K562 (cell line): Measurements from ENCODE around the gene ALCAM. TPM values are rescaled to one million over a fixed set of nuclear protein-coding genes. Genes with fewer than 3 reads are reported as not detected.

Experiments used
- ATAC-seq: fragments of 200-7000 bp; cut with Tn5 transposase; 3 replicates; pipeline ENCODE4 v1.9.1; 2020; ENCODE audit warnings: moderate library complexity
- BruUV-seq: library from RNA; stranded (reverse); fragments of 400-500 nt; replicated peaks from 2 replicates; lab custom pipeline; 2021; lab: Mats Ljungman, UMichigan
- CTCF ChIA-PET: fragments of 300-600 bp; formaldehyde crosslinking; extraction: SDS; loops from one replicate; lab custom pipeline; 2021; ENCODE audit warnings: low intra/inter-chr PET ratio; lab: Yijun Ruan, JAX
- POLR2A ChIA-PET: fragments of 300-600, 350-650 bp; sonication (Branson Sonifier 250); formaldehyde crosslinking; extraction: SDS; loops from one replicate; lab custom pipeline; 2021; ENCODE audit warnings: antibody characterized with exemption, inconsistent platforms; lab: Yijun Ruan, JAX
- DNase-seq, 4 experiments: peaks; one replicate each; pipeline versions ENCODE4 v3.0.0 to v3.0.0-alpha.2; 2011 to 2018; ENCODE audit warnings: low spot score in 3 of 4, mixed read lengths in 3 of 4; ENCODE audit errors: extremely low read depth in 1 of 4
- FAIRE-seq: peaks from 2 replicates; lab custom pipeline; 2011; peaks lifted over from hg19 to GRCh38; lab: Jason Lieb, UNC
- H2AFZ ChIP-seq: 2 replicates; pipeline ENCODE4 v1.6.0; 2011; ENCODE audit warnings: low read depth, low read length, control low read depth, inconsistent platforms
- H3K27ac ChIP-seq: fragments of 200-600 bp; 3 replicates; pipeline ENCODE4 v1.8.0; 2011; ENCODE audit warnings: low read depth, mild to moderate bottlenecking, control low read depth, inconsistent platforms, low read length, moderate library complexity, mixed read lengths; ENCODE audit errors: extremely low read depth
- H3K27me3 ChIP-seq, 2 experiments: fragments of 300-600 bp in 1 of 2; 2 replicates in 1 of 2; 3 replicates in 1 of 2; pipeline versions ENCODE4 v1.6.0 to v1.8.0; 2011; ENCODE audit warnings: inconsistent platforms in 2 of 2, low read length in 2 of 2, mild to moderate bottlenecking in 1 of 2, mixed read lengths in 1 of 2, moderate library complexity in 1 of 2; ENCODE audit not compliant: control insufficient read depth in 2 of 2, insufficient read depth in 2 of 2
- H3K36me3 ChIP-seq: fragments of 300-600 bp; 3 replicates; pipeline ENCODE4 v1.8.0; 2011; ENCODE audit warnings: mild to moderate bottlenecking, low read length, inconsistent platforms; ENCODE audit not compliant: control insufficient read depth, insufficient read depth
- H3K4me1 ChIP-seq, 2 experiments: fragments of 200-600 bp in 1 of 2; replicated peaks in 1 of 2; 2 replicates in 1 of 2; 3 replicates in 1 of 2; pipeline versions ENCODE4 v1.5.1 to v1.8.0; 2011; ENCODE audit warnings: inconsistent platforms in 2 of 2, low read length in 2 of 2, mild to moderate bottlenecking in 1 of 2, mixed read lengths in 1 of 2, moderate library complexity in 1 of 2; ENCODE audit not compliant: control insufficient read depth in 2 of 2, insufficient read depth in 2 of 2
- H3K4me2 ChIP-seq: 2 replicates; pipeline ENCODE4 v1.6.1; 2011; ENCODE audit warnings: low read length, control low read depth, inconsistent platforms, mixed read lengths; ENCODE audit not compliant: insufficient read depth
- H3K4me3 ChIP-seq: fragments of 200-600 bp; sonication (generic), shearing (Covaris generic); 2 replicates; pipeline ENCODE4 v1.5.1; 2016; ENCODE audit warnings: control low read depth, inconsistent platforms
- H3K79me2 ChIP-seq: fragments of 200-600 bp; 3 replicates; pipeline ENCODE4 v1.8.0; 2011; ENCODE audit warnings: low read length, inconsistent platforms; ENCODE audit not compliant: control insufficient read depth, insufficient read depth
- H3K9ac ChIP-seq, 2 experiments: 2 replicates each; pipeline versions ENCODE4 v1.6.0 to v1.6.1; 2011; ENCODE audit warnings: low read depth in 2 of 2, low read length in 2 of 2, control low read depth in 1 of 2, inconsistent platforms in 1 of 2, mild to moderate bottlenecking in 1 of 2, mixed read lengths in 1 of 2; ENCODE audit not compliant: insufficient read depth in 1 of 2
- H3K9me1 ChIP-seq: one replicate; pipeline ENCODE4 v1.6.0; 2011; ENCODE audit warnings: inconsistent platforms, mild to moderate bottlenecking, low read length, moderate library complexity; ENCODE audit not compliant: control insufficient read depth, insufficient read depth
- H3K9me3 ChIP-seq: replicated peaks from 2 replicates; pipeline ENCODE4 v1.5.1; 2011; ENCODE audit warnings: low read depth, low read length, inconsistent platforms; ENCODE audit not compliant: control insufficient read depth, insufficient read depth
- H4K20me1 ChIP-seq: replicated peaks from 2 replicates; pipeline ENCODE4 v1.6.1; 2011; ENCODE audit warnings: low read length, inconsistent platforms, mixed read lengths; ENCODE audit not compliant: control insufficient read depth, insufficient read depth
- BMI1 ChIP-seq: fragments of 150-350 bp; IDR thresholded peaks from 2 replicates; pipeline ENCODE4 v1.6.1; 2014; ENCODE audit warnings: low read length
- BRF1 ChIP-seq: IDR thresholded peaks from 3 replicates; pipeline ENCODE4 v1.6.1; 2011; ENCODE audit warnings: borderline replicate concordance, mild to moderate bottlenecking; ENCODE audit not compliant: insufficient read length; ENCODE audit errors: extremely low read depth
- GABPB1 ChIP-seq: sonication (generic); formaldehyde crosslinking; IDR thresholded peaks from 2 replicates; pipeline ENCODE4 v1.8.0; 2022; ENCODE audit warnings: mild to moderate bottlenecking, missing genetic modification reagents
- HDAC1 ChIP-seq, 2 experiments: fragments of 450-650 bp; IDR thresholded peaks; 2 replicates each; pipeline ENCODE4 v1.6.1; 2016 to 2017; ENCODE audit warnings: inconsistent platforms in 1 of 2, mild to moderate bottlenecking in 1 of 2, moderate library complexity in 1 of 2
- HNRNPH1 ChIP-seq: fragments of 200-400 bp; formaldehyde crosslinking; optimal IDR thresholded peaks from 2 replicates; pipeline ENCODE3; 2017; ENCODE audit warnings: low read depth, mild to moderate bottlenecking, low read length, moderate library complexity
- MTA2 ChIP-seq: fragments of 450-650 bp; IDR thresholded peaks from 2 replicates; pipeline ENCODE4 v1.6.1; 2016; ENCODE audit warnings: low read depth
- SRF ChIP-seq, 2 experiments: fragments of 250-450, 450-650 bp in 1 of 2; sonication (Bioruptor Pico) in 1 of 2; sonication (generic) in 1 of 2; formaldehyde crosslinking; IDR thresholded peaks; 2 replicates each; pipeline versions ENCODE4 v1.5.0 to v1.5.1; 2020 to 2022; ENCODE audit warnings: mild to moderate bottlenecking in 1 of 2, missing genetic modification reagents in 1 of 2
- STAT5B ChIP-seq: fragments of 250-450 bp; sonication (Bioruptor Pico); IDR thresholded peaks from 2 replicates; pipeline ENCODE4 v1.8.0; 2021; ENCODE audit warnings: mild to moderate bottlenecking, inconsistent platforms
- TCFL5 ChIP-seq: fragments of 250-450 bp; sonication (Bioruptor Pico); conservative IDR thresholded peaks from 2 replicates; pipeline ENCODE4 v1.6.1; 2021; ENCODE audit warnings: mild to moderate bottlenecking, moderate library complexity, matching md5 sums
- ZC3H4 ChIP-seq: sonication (generic); formaldehyde crosslinking; IDR thresholded peaks from 2 replicates; pipeline ENCODE4 v1.9.0; 2021; ENCODE audit warnings: missing genetic modification reagents, borderline replicate concordance
- WGBS: fragments of 100-300 bp; shearing (Covaris generic); methylation state at CpG from one replicate; pipeline ENCODE4 v1.1.6; 2016; ENCODE audit warnings: low coverage, mixed read lengths; ENCODE audit not compliant: insufficient coverage; ENCODE audit errors: missing lambda C conversion rate; 5-methylcytosine and 5-hydroxymethylcytosine counted together
- in situ Hi-C: fragments of 300-500 bp; cut with MboI; formaldehyde crosslinking; loops from 4 replicates; pipeline ENCODE4 v1.15.0; 2018; ENCODE audit warnings: inconsistent platforms, mixed read lengths
- intact Hi-C: fragments of 100-400 bp; cut with micrococcal nuclease; formaldehyde crosslinking; loops from 2 replicates; pipeline ENCODE4 v1.14.2; 2022
- polyA plus RNA-seq, 8 experiments: library from polyadenylated mRNA; depleted of rRNA in 4 of 8; stranded (reverse) in 5 of 8; unstranded in 3 of 8; fragments of >200 nt; fragmentation: Nextera tagmentation in 2 of 8; fragmentation: Illumina TruSeq in 1 of 8; extraction: Ambion mirVana in 2 of 8; extraction: Trizol in 1 of 8; gene quantifications; 2 replicates each; pipeline versions ENCODE4 v1.2.1 to v1.2.3, GENCODE V29; 2011 to 2014; ENCODE audit warnings: inconsistent platforms in 1 of 8, missing spikeins in 1 of 8
- total RNA-seq, 7 experiments: library from RNA; depleted of rRNA in 6 of 7; stranded (reverse); fragments of >200 nt in 6 of 7; fragmentation: Illumina TruSeq in 2 of 7; extraction: Trizol in 2 of 7; gene quantifications; 2 replicates each; pipeline versions ENCODE4 v1.2.1 to v1.2.3, GENCODE V29; 2011 to 2021; ENCODE audit warnings: low replicate concordance in 1 of 7
- TF ChIP-seq, protein P1 (sequence below): IDR thresholded peaks from 2 replicates; pipeline ENCODE4 v1.6.1; 2012; ENCODE audit warnings: low read depth, low read length, improper control_type of control experiment, borderline replicate concordance

The ALCAM gene
- total and polyA plus RNA-seq, 9 of the 15 experiments (the other 6 are each of a cell fraction or from before 2014, with no cell fraction given) = 0.03 to 0.98 (median 0.14) TPM; not detected in 1

DNA sequence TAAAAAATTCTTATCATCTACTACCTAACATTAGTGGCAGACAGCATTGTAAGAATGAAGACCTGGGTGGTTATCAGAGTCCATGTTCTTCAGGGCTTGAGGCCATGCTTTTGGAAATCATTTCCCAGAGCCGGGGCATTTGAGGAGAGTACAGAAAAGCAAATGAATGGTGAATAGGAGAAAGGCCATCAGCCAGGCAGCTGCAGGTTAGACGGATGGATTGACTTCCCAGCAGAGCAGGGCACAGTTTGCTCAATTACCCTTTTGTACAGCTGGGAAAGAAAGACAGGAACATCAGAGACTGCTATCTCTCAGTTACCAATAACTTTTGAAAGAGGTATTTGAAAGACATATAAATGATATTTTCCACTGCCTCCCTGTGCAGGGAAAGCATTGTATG is 135.6 kb downstream of the ALCAM start:
- WGBS = 0% methylated on average over 2 of the region's 2 CpGs
- Histone ChIP-seq H2AFZ (no peak overlapping the region), H3K27ac (no peak overlapping the region), H3K9me3 (no peaks in the 10 kb centered on the region), H3K9me1 (no peaks in the 10 kb centered on the region), H3K79me2 (no peaks in the 10 kb centered on the region), H3K4me1 (no peaks in the 10 kb centered on the region), H3K4me2 (no peak overlapping the region), H3K9ac (no peak overlapping the region), H3K36me3 (no peaks in the 10 kb centered on the region), H3K27me3 (no peaks in the 10 kb centered on the region), H4K20me1 (no peaks in the 10 kb centered on the region), H3K4me3 (no peak overlapping the region)
- in situ Hi-C loops (no loop called here), intact Hi-C loops (no loop called here)
- BruUV-seq = no TSS peak
- ChIA-PET POLR2A (no interaction called here), CTCF (no interaction called here)
- DNase-seq (no peak), ATAC-seq (no peak), FAIRE-seq (no peak)
- TF ChIP-seq SRF (CRISPR knock-in tag; IDR thresholded peaks at IDR 0.05) = no peak

DNA sequence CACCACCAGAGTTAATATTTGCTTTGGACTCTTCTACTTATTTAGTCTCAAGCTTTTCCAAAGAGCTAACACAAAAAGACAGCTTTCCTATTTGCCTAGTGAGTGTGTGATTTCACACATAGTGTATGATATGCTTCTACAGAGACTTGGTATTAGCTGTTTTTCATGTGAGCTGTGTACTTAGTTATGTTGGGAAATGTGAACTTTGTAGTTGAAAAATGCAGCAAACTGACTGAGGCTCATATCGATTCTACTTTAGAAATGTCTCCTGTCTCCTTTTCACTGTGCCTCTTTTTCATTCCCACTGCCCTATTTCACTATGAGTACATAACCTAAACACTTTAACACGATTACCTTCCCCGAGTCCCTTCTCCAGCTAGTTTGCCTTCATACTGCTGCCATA is 136.5 kb downstream of the ALCAM start:
- H2AFZ ChIP-seq = no peak overlapping the region
- H4K20me1 ChIP-seq = no peaks in the 10 kb centered on the region
- no peaks in the 10 kb centered on the region for H3K9me3 ChIP-seq
- no TSS peak for BruUV-seq
- ATAC-seq (no peak), DNase-seq (no peak), FAIRE-seq (no peak)
- no peaks in the 10 kb centered on the region for H3K9me1 ChIP-seq
- no peak overlapping the region for H3K9ac ChIP-seq
- H3K79me2 ChIP-seq = no peaks in the 10 kb centered on the region
- in situ Hi-C loops = no loop called here
- POLR2A ChIA-PET = interaction anchor here (0.6 kb wide), 1 partner anchor 9 kb away, joined by 3 read pairs; no protein-coding TSS in a partner anchor
- 0% methylated on average over 1 of the region's 3 CpGs for WGBS
- no peaks in the 10 kb centered on the region for H3K36me3 ChIP-seq
- H3K4me1 ChIP-seq = no peaks in the 10 kb centered on the region
- CTCF ChIA-PET = no interaction called here
- H3K4me2 ChIP-seq = no peak overlapping the region
- intact Hi-C loops = no loop called here
- H3K27ac ChIP-seq = no peak overlapping the region
- no peak for TF ChIP-seq MTA2
- TF ChIP-seq HDAC1 (IDR thresholded peaks at IDR 0.05) = no peak
- TF ChIP-seq ZC3H4 (CRISPR knock-in tag) = no peak
- TF ChIP-seq STAT5B (CRISPR knock-in tag) = no peak
- no peak for TF ChIP-seq TCFL5 (CRISPR knock-in tag)
- no peak for TF ChIP-seq HNRNPH1
- TF ChIP-seq, protein P1, sequence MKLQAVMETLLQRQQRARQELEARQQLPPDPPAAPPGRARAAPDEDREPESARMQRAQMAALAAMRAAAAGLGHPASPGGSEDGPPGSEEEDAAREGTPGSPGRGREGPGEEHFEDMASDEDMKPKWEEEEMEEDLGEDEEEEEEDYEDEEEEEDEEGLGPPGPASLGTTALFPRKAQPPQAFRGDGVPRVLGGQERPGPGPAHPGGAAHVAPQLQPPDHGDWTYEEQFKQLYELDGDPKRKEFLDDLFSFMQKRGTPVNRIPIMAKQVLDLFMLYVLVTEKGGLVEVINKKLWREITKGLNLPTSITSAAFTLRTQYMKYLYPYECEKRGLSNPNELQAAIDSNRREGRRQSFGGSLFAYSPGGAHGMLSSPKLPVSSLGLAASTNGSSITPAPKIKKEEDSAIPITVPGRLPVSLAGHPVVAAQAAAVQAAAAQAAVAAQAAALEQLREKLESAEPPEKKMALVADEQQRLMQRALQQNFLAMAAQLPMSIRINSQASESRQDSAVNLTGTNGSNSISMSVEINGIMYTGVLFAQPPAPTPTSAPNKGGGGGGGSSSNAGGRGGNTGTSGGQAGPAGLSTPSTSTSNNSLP = no peak
- no peak for TF ChIP-seq GABPB1 (CRISPR knock-in tag)
- no peak for TF ChIP-seq BRF1
- TF ChIP-seq BMI1 = no peak
- no peaks in the 10 kb centered on the region for H3K27me3 ChIP-seq
- H3K4me3 ChIP-seq = no peak overlapping the region
